GM19043 (cell line): ENCODE results near the gene GGN.
"Not testable (repeated sequence)": the region's sequence is repeated elsewhere in the genome, so short reads cannot be mapped to it uniquely, and the experiment has no call there.

Experiments used
- ATAC-seq: cut with Tn5 transposase; IDR thresholded peaks from one replicate; pipeline ENCODE4 v1.9.1; 2021; ENCODE audit warnings: low read depth; ENCODE audit not compliant: unreplicated experiment

The GGN gene

GRCh38 chr19:38411898-38412297 is 24.1 kb upstream of the GGN start:
- ATAC-seq = not testable (repeated sequence)

- ATAC-seq = no peak
Measured at GRCh38 chr19:38411041-38411712, 23.3 kb upstream of the GGN start.

- ATAC-seq = not testable (repeated sequence)
Measured at GRCh38 chr19:38410407-38410806, 22.6 kb upstream of the GGN start.

GRCh38 chr19:38409631-38410133 is 21.8 kb upstream of the GGN start:
- no peak for ATAC-seq

- no peak for ATAC-seq
Measured at GRCh38 chr19:38405276-38405675, 17.4 kb upstream of the GGN start.

- no peak for ATAC-seq
Measured at GRCh38 chr19:38404858-38405257, 17.0 kb upstream of the GGN start.

GRCh38 chr19:38402967-38403674 is 15.3 kb upstream of the GGN start, which contains the start of gene FAM98C:
TSS of gene FAM98C (plus strand) at chr19:38403093. CDS start at chr19:38403154, 61 bp downstream.
- peak; percentile 87 for ATAC-seq

- ATAC-seq = no peak
Measured at GRCh38 chr19:38402623-38402966, 14.8 kb upstream of the GGN start.

- no peak for ATAC-seq
Measured at GRCh38 chr19:38401148-38401547, 13.3 kb upstream of the GGN start.

- ATAC-seq = no peak
Measured at GRCh38 chr19:38400361-38400760, 12.5 kb upstream of the GGN start.

GRCh38 chr19:38399537-38399936 is 11.7 kb upstream of the GGN start:
- ATAC-seq = no peak

GRCh38 chr19:38399081-38399480 is 11.2 kb upstream of the GGN start:
- ATAC-seq = no peak

- no peak for ATAC-seq
Measured at GRCh38 chr19:38395381-38396114, 7.7 kb upstream of the GGN start.

GRCh38 chr19:38394488-38394887 is 6.7 kb upstream of the GGN start:
- no peak for ATAC-seq

GRCh38 chr19:38392707-38393308 is 5.0 kb upstream of the GGN start:
- no peak for ATAC-seq

- no peak for ATAC-seq
Measured at GRCh38 chr19:38391911-38392464, 4.2 kb upstream of the GGN start.

- ATAC-seq = no peak
Measured at GRCh38 chr19:38389957-38390924, 2.4 kb upstream of the GGN start.

- no peak for ATAC-seq
Measured at GRCh38 chr19:38389101-38389925, 1.5 kb upstream of the GGN start.
